HepG2 (cell line): ENCODE results near the gene FBXW8.

Experiments
- CAMTA2 ChIP-seq: sonication (generic); formaldehyde crosslinking; IDR thresholded peaks from 2 replicates; pipeline ENCODE4 v1.4.0; 2020; ENCODE audit warnings: mild to moderate bottlenecking, missing genetic modification reagents, borderline replicate concordance
- CTCF ChIP-seq: sonication (generic); formaldehyde crosslinking; IDR thresholded peaks from 2 replicates; pipeline ENCODE4 v1.5.0; 2020; ENCODE audit warnings: mild to moderate bottlenecking, missing genetic modification reagents, moderate library complexity
- FOXP1 ChIP-seq, 2 experiments: fragments of 450-650 bp in 1 of 2; IDR thresholded peaks; 2 replicates each; pipeline ENCODE4 v1.6.1; 2017 to 2018; ENCODE audit warnings: antibody characterized with exemption in 1 of 2
- GABPB1 ChIP-seq: IDR thresholded peaks from 2 replicates; pipeline ENCODE4 v1.6.1; 2016; ENCODE audit warnings: mild to moderate bottlenecking, missing genetic modification reagents, moderate library complexity, missing compliant biosample characterization
- JUN ChIP-seq: sonication (generic); formaldehyde crosslinking; IDR thresholded peaks from 2 replicates; pipeline ENCODE4 v1.4.0; 2020; ENCODE audit warnings: mild to moderate bottlenecking, missing genetic modification reagents
- MTA1 ChIP-seq: sonication (generic); formaldehyde crosslinking; IDR thresholded peaks from 2 replicates; pipeline ENCODE4 v1.4.0; 2020; ENCODE audit warnings: missing genetic modification reagents, mild to moderate bottlenecking, borderline replicate concordance
- NFYB ChIP-seq: sonication (generic); formaldehyde crosslinking; IDR thresholded peaks from 2 replicates; pipeline ENCODE4 v1.4.0; 2020; ENCODE audit warnings: missing genetic modification reagents
- TEAD2 ChIP-seq: sonication (generic); formaldehyde crosslinking; IDR thresholded peaks from 2 replicates; pipeline ENCODE4 v1.9.0; 2021; ENCODE audit warnings: missing genetic modification reagents
- ZBTB8A ChIP-seq: sonication (generic); formaldehyde crosslinking; IDR thresholded peaks from 2 replicates; pipeline ENCODE4 v1.4.0; 2020; ENCODE audit warnings: mild to moderate bottlenecking, low read depth, missing genetic modification reagents, borderline replicate concordance
- ZNF121 ChIP-seq: sonication (generic); formaldehyde crosslinking; IDR thresholded peaks from 2 replicates; pipeline ENCODE4 v1.5.0; 2020; ENCODE audit warnings: mild to moderate bottlenecking, missing genetic modification reagents
- TF ChIP-seq, protein P1 (sequence below): sonication (generic); IDR thresholded peaks from 2 replicates; pipeline ENCODE4 v1.6.1; 2016; ENCODE audit warnings: low read depth, borderline replicate concordance

- TF ChIP-seq ZNF121 (CRISPR knock-in tag) (no peak), FOXP1 (IDR thresholded peaks at IDR 0.05) (no peak), FOXP1 (CRISPR knock-in tag; IDR thresholded peaks at IDR 0.05) (no peak), CAMTA2 (CRISPR knock-in tag) (no peak), JUN (CRISPR knock-in tag) (no peak), MTA1 (CRISPR knock-in tag) (no peak), NFYB (no peak), GABPB1 (no peak), CTCF (CRISPR knock-in tag) (no peak), TEAD2 (no peak), ZBTB8A (CRISPR knock-in tag) (no peak)
- TF ChIP-seq, protein P1, sequence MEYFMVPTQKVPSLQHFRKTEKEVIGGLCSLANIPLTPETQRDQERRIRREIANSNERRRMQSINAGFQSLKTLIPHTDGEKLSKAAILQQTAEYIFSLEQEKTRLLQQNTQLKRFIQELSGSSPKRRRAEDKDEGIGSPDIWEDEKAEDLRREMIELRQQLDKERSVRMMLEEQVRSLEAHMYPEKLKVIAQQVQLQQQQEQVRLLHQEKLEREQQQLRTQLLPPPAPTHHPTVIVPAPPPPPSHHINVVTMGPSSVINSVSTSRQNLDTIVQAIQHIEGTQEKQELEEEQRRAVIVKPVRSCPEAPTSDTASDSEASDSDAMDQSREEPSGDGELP: no peak
Observed at GRCh38 chr12:116927244-116927940, 16.6 kb downstream of the FBXW8 start.
